ENCODE results near the gene MYO1B. TPM values are rescaled to one million over a fixed set of nuclear protein-coding genes. Genes with fewer than 3 reads are reported as not detected.

MYO1B gene
- total RNA-seq, 1 experiment from 2014 or later: not detected

GRCh38 chr2:191287820-191288219 is 42.6 kb downstream of the MYO1B start:
- H3K9me3 ChIP-seq (ENCODE audit: low read length): no peaks in the 10 kb centered on the region
- H3K27me3 ChIP-seq (ENCODE audit: low read length): no peaks in the 10 kb centered on the region
- no peaks in the 10 kb centered on the region for H3K36me3 ChIP-seq (ENCODE audit: insufficient read depth, low read length)
- DNase-seq: no peak
- no peaks in the 10 kb centered on the region for H3K9me2 ChIP-seq (replicated peaks; ENCODE audit: insufficient read depth, low read length)
- H3K9ac ChIP-seq (ENCODE audit: low read length): no peak overlapping the region
- H3K27ac ChIP-seq (ENCODE audit: low read length): no peak overlapping the region
- H3K4me2 ChIP-seq (ENCODE audit: low read depth, low read length, poor library complexity, severe bottlenecking): no peak overlapping the region
- H3K4me1 ChIP-seq (ENCODE audit: low read length): no peaks in the 10 kb centered on the region
- no peak overlapping the region for H3K4me3 ChIP-seq (ENCODE audit: low read length)
- no peaks in the 10 kb centered on the region for H3K79me2 ChIP-seq (ENCODE audit: low read length)
- no peak overlapping the region for H2AFZ ChIP-seq (ENCODE audit: low read length)
- H4K20me1 ChIP-seq (ENCODE audit: insufficient read depth, low read depth, low read length): no peaks in the 10 kb centered on the region

GRCh38 chr2:191289049-191289448 is 43.8 kb downstream of the MYO1B start:
- H2AFZ ChIP-seq (ENCODE audit: low read length): no peak overlapping the region
- no peak for DNase-seq
- no peaks in the 10 kb centered on the region for H3K9me2 ChIP-seq (replicated peaks; ENCODE audit: insufficient read depth, low read length)
- H3K79me2 ChIP-seq (ENCODE audit: low read length): no peaks in the 10 kb centered on the region
- H3K4me3 ChIP-seq (ENCODE audit: low read length): no peak overlapping the region
- no peak overlapping the region for H3K27ac ChIP-seq (ENCODE audit: low read length)
- no peak overlapping the region for H3K9ac ChIP-seq (ENCODE audit: low read length)
- no peaks in the 10 kb centered on the region for H4K20me1 ChIP-seq (ENCODE audit: insufficient read depth, low read depth, low read length)
- H3K9me3 ChIP-seq (ENCODE audit: low read length): no peaks in the 10 kb centered on the region
- no peaks in the 10 kb centered on the region for H3K4me1 ChIP-seq (ENCODE audit: low read length)
- no peaks in the 10 kb centered on the region for H3K27me3 ChIP-seq (ENCODE audit: low read length)
- H3K4me2 ChIP-seq (ENCODE audit: low read depth, low read length, poor library complexity, severe bottlenecking): no peak overlapping the region
- no peaks in the 10 kb centered on the region for H3K36me3 ChIP-seq (ENCODE audit: insufficient read depth, low read length)

GRCh38 chr2:191291471-191291870 is 46.3 kb downstream of the MYO1B start:
- no peak for DNase-seq
- no peaks in the 10 kb centered on the region for H3K79me2 ChIP-seq (ENCODE audit: low read length)

GRCh38 chr2:191292869-191293268 is 47.7 kb downstream of the MYO1B start:
- H4K20me1 ChIP-seq (ENCODE audit: insufficient read depth, low read depth, low read length): no peaks in the 10 kb centered on the region
- H3K4me2 ChIP-seq (ENCODE audit: low read depth, low read length, poor library complexity, severe bottlenecking): no peak overlapping the region
- no peaks in the 10 kb centered on the region for H3K4me1 ChIP-seq (ENCODE audit: low read length)
- H3K36me3 ChIP-seq (ENCODE audit: insufficient read depth, low read length): no peaks in the 10 kb centered on the region
- no peaks in the 10 kb centered on the region for H3K79me2 ChIP-seq (ENCODE audit: low read length)
- H3K27me3 ChIP-seq (ENCODE audit: low read length): 0 out of 2 replicates have a peak, but pooled peaks cover 4% of the 10 kb centered on the region
- no peak overlapping the region for H3K27ac ChIP-seq (ENCODE audit: low read length)
- H2AFZ ChIP-seq (ENCODE audit: low read length): no peak overlapping the region
- H3K9ac ChIP-seq (ENCODE audit: low read length): no peak overlapping the region
- H3K9me3 ChIP-seq (ENCODE audit: low read length): no peaks in the 10 kb centered on the region
- DNase-seq: no peak
- no peaks in the 10 kb centered on the region for H3K9me2 ChIP-seq (replicated peaks; ENCODE audit: insufficient read depth, low read length)
- H3K4me3 ChIP-seq (ENCODE audit: low read length): no peak overlapping the region

More at GRCh38 chr2:191291471-191291870, 46.3 kb downstream of the MYO1B start:
- no peaks in the 10 kb centered on the region for H3K9me3 ChIP-seq (ENCODE audit: low read length)
- H3K27me3 ChIP-seq (ENCODE audit: low read length): no peaks in the 10 kb centered on the region
- H3K4me3 ChIP-seq (ENCODE audit: low read length): no peak overlapping the region
- H4K20me1 ChIP-seq (ENCODE audit: insufficient read depth, low read depth, low read length): no peaks in the 10 kb centered on the region
- no peak overlapping the region for H3K9ac ChIP-seq (ENCODE audit: low read length)
- no peaks in the 10 kb centered on the region for H3K36me3 ChIP-seq (ENCODE audit: insufficient read depth, low read length)
- no peak overlapping the region for H3K4me2 ChIP-seq (ENCODE audit: low read depth, low read length, poor library complexity, severe bottlenecking)
- no peak overlapping the region for H2AFZ ChIP-seq (ENCODE audit: low read length)
- H3K27ac ChIP-seq (ENCODE audit: low read length): no peak overlapping the region
- no peaks in the 10 kb centered on the region for H3K4me1 ChIP-seq (ENCODE audit: low read length)
- H3K9me2 ChIP-seq (replicated peaks; ENCODE audit: insufficient read depth, low read length): no peaks in the 10 kb centered on the region

GRCh38 chr2:191295088-191295487 is 49.9 kb downstream of the MYO1B start:
- Histone ChIP-seq H3K27ac (ENCODE audit: low read length) (no peak overlapping the region), H3K36me3 (ENCODE audit: insufficient read depth, low read length) (no peaks in the 10 kb centered on the region), H3K9ac (ENCODE audit: low read length) (no peak overlapping the region), H2AFZ (ENCODE audit: low read length) (no peak overlapping the region), H3K4me3 (ENCODE audit: low read length) (no peak overlapping the region), H3K4me2 (ENCODE audit: low read depth, low read length, poor library complexity, severe bottlenecking) (no peak overlapping the region), H3K9me2 (replicated peaks; ENCODE audit: insufficient read depth, low read length) (no peaks in the 10 kb centered on the region), H3K4me1 (ENCODE audit: low read length) (no peaks in the 10 kb centered on the region), H4K20me1 (ENCODE audit: insufficient read depth, low read depth, low read length) (no peaks in the 10 kb centered on the region), H3K27me3 (ENCODE audit: low read length) (0 out of 2 replicates have a peak, but pooled peaks cover 4% of the 10 kb centered on the region), H3K9me3 (ENCODE audit: low read length) (no peaks in the 10 kb centered on the region), H3K79me2 (ENCODE audit: low read length) (no peaks in the 10 kb centered on the region)
- DNase-seq: no peak

GRCh38 chr2:191296083-191297006 is 51.1 kb downstream of the MYO1B start:
- no peaks in the 10 kb centered on the region for H3K36me3 ChIP-seq (ENCODE audit: insufficient read depth, low read length)
- no peaks in the 10 kb centered on the region for H3K9me2 ChIP-seq (replicated peaks; ENCODE audit: insufficient read depth, low read length)
- no peak overlapping the region for H3K4me3 ChIP-seq (ENCODE audit: low read length)
- no peak overlapping the region for H3K9ac ChIP-seq (ENCODE audit: low read length)
- H3K27me3 ChIP-seq (ENCODE audit: low read length): 0 out of 2 replicates have a peak, but pooled peaks cover 4% of the 10 kb centered on the region
- DNase-seq: no peak
- H3K9me3 ChIP-seq (ENCODE audit: low read length): no peaks in the 10 kb centered on the region
- no peaks in the 10 kb centered on the region for H3K4me1 ChIP-seq (ENCODE audit: low read length)
- H4K20me1 ChIP-seq (ENCODE audit: insufficient read depth, low read depth, low read length): no peaks in the 10 kb centered on the region
- no peak overlapping the region for H3K4me2 ChIP-seq (ENCODE audit: low read depth, low read length, poor library complexity, severe bottlenecking)
- H2AFZ ChIP-seq (ENCODE audit: low read length): no peak overlapping the region
- no peak overlapping the region for H3K27ac ChIP-seq (ENCODE audit: low read length)
- no peaks in the 10 kb centered on the region for H3K79me2 ChIP-seq (ENCODE audit: low read length)

GRCh38 chr2:191297033-191297432 is 51.8 kb downstream of the MYO1B start:
- Histone ChIP-seq H3K79me2 (ENCODE audit: low read length) (no peaks in the 10 kb centered on the region), H3K9ac (ENCODE audit: low read length) (no peak overlapping the region), H4K20me1 (ENCODE audit: insufficient read depth, low read depth, low read length) (no peaks in the 10 kb centered on the region), H3K9me2 (replicated peaks; ENCODE audit: insufficient read depth, low read length) (no peaks in the 10 kb centered on the region), H3K36me3 (ENCODE audit: insufficient read depth, low read length) (no peaks in the 10 kb centered on the region), H2AFZ (ENCODE audit: low read length) (no peak overlapping the region), H3K4me2 (ENCODE audit: low read depth, low read length, poor library complexity, severe bottlenecking) (no peak overlapping the region), H3K27ac (ENCODE audit: low read length) (no peak overlapping the region), H3K27me3 (ENCODE audit: low read length) (0 out of 2 replicates have a peak, but pooled peaks cover 4% of the 10 kb centered on the region), H3K4me1 (ENCODE audit: low read length) (no peaks in the 10 kb centered on the region), H3K9me3 (ENCODE audit: low read length) (no peaks in the 10 kb centered on the region), H3K4me3 (ENCODE audit: low read length) (no peak overlapping the region)
- DNase-seq: no peak

GRCh38 chr2:191298306-191298705 is 53.1 kb downstream of the MYO1B start:
- H3K36me3 ChIP-seq (ENCODE audit: insufficient read depth, low read length): no peaks in the 10 kb centered on the region
- H3K27ac ChIP-seq (ENCODE audit: low read length): no peak overlapping the region
- H3K79me2 ChIP-seq (ENCODE audit: low read length): no peaks in the 10 kb centered on the region
- no peaks in the 10 kb centered on the region for H3K4me1 ChIP-seq (ENCODE audit: low read length)
- no peak overlapping the region for H3K4me3 ChIP-seq (ENCODE audit: low read length)
- no peak for DNase-seq
- H2AFZ ChIP-seq (ENCODE audit: low read length): no peak overlapping the region
- 0 out of 2 replicates have a peak, but pooled peaks cover 4% of the 10 kb centered on the region for H3K27me3 ChIP-seq (ENCODE audit: low read length)
- no peak overlapping the region for H3K4me2 ChIP-seq (ENCODE audit: low read depth, low read length, poor library complexity, severe bottlenecking)
- no peaks in the 10 kb centered on the region for H3K9me3 ChIP-seq (ENCODE audit: low read length)
- H4K20me1 ChIP-seq (ENCODE audit: insufficient read depth, low read depth, low read length): no peaks in the 10 kb centered on the region
- no peak overlapping the region for H3K9ac ChIP-seq (ENCODE audit: low read length)
- H3K9me2 ChIP-seq (replicated peaks; ENCODE audit: insufficient read depth, low read length): no peaks in the 10 kb centered on the region

All from Karpas-422 (cell line).